ENCODE data around the gene SOX12.
A peak's percentile ranks its signal among the peaks of the same experiment; 100 is the strongest.

SOX12 gene
- long read RNA-seq, full-length matches to known transcripts = 3 of 3 reads
- long read RNA-seq, partial matches to known transcripts = 0 of 3 reads
- long read RNA-seq, other reads (novel, unspliced or antisense) = 0 of 3 reads

DNA sequence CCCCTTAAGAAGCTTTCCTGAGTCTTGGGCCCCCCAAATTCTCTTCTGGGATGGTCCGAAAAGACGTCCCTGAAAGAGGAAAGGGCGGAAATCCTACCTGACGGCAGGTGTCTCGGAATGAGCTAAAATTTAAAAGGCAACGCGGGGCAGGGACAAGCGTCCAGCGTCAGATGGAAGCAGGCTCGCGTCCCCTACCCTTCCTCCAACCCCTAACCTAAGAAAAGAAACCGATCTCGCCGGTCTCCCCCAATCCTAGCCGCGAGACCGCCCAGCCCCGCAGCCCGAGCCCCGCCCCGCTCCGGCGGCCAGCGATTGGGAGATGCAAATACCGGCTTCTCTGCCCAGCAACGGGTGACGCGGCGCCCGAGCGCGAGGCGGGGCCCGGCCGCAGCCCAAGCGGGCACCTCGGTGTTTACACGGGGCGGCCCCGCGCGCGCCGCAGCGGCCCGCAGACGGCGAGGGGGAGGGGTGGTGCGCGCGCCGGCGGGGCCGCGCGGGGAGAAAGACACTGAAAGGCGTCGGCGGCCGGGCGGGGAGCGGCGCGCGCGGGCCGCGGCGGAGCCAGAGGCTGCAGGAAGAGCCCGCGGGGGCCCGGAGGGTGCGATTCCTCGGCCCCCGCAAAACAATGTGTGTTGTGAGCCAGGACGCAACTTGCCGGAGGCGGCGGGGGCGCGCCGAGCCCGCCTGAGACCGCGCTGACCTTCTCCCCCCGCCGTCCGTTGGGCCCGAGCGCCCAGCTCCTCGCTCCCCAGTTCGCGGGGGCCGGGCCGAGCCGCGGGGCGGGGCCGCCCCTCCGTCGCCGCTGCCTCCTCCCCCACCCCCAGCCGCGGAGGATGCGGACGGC lies at the start of gene SOX12:
Gene SOX12, plus strand, starts transcription at position 508 of the 844 bp plus-strand sequence. CDS start 373 bp downstream, outside the sequence.
- Histone ChIP-seq H3K4me3 (replicated peaks; ENCODE audit: insufficient read depth, low read length) (peak within 1 kb of the TSS; percentile 78), H3K27me3 (ENCODE audit: insufficient read depth, poor library complexity, severe bottlenecking) (no peaks in the 10 kb centered on the region), H3K27ac (replicated peaks) (peak within 1 kb of the TSS; percentile 81)
- DNase-seq (ENCODE audit: low read depth in 1 of 2, low spot score in 1 of 2) = peak; percentile 75 to 96
- TF ChIP-seq, protein P1, sequence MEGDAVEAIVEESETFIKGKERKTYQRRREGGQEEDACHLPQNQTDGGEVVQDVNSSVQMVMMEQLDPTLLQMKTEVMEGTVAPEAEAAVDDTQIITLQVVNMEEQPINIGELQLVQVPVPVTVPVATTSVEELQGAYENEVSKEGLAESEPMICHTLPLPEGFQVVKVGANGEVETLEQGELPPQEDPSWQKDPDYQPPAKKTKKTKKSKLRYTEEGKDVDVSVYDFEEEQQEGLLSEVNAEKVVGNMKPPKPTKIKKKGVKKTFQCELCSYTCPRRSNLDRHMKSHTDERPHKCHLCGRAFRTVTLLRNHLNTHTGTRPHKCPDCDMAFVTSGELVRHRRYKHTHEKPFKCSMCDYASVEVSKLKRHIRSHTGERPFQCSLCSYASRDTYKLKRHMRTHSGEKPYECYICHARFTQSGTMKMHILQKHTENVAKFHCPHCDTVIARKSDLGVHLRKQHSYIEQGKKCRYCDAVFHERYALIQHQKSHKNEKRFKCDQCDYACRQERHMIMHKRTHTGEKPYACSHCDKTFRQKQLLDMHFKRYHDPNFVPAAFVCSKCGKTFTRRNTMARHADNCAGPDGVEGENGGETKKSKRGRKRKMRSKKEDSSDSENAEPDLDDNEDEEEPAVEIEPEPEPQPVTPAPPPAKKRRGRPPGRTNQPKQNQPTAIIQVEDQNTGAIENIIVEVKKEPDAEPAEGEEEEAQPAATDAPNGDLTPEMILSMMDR (IDR thresholded peaks at IDR 0.05; ENCODE audit: insufficient read depth, low read length) = no peak
- TF ChIP-seq, protein P2, sequence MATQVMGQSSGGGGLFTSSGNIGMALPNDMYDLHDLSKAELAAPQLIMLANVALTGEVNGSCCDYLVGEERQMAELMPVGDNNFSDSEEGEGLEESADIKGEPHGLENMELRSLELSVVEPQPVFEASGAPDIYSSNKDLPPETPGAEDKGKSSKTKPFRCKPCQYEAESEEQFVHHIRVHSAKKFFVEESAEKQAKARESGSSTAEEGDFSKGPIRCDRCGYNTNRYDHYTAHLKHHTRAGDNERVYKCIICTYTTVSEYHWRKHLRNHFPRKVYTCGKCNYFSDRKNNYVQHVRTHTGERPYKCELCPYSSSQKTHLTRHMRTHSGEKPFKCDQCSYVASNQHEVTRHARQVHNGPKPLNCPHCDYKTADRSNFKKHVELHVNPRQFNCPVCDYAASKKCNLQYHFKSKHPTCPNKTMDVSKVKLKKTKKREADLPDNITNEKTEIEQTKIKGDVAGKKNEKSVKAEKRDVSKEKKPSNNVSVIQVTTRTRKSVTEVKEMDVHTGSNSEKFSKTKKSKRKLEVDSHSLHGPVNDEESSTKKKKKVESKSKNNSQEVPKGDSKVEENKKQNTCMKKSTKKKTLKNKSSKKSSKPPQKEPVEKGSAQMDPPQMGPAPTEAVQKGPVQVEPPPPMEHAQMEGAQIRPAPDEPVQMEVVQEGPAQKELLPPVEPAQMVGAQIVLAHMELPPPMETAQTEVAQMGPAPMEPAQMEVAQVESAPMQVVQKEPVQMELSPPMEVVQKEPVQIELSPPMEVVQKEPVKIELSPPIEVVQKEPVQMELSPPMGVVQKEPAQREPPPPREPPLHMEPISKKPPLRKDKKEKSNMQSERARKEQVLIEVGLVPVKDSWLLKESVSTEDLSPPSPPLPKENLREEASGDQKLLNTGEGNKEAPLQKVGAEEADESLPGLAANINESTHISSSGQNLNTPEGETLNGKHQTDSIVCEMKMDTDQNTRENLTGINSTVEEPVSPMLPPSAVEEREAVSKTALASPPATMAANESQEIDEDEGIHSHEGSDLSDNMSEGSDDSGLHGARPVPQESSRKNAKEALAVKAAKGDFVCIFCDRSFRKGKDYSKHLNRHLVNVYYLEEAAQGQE (IDR thresholded peaks at IDR 0.05; ENCODE audit: insufficient replicate concordance, low read depth) = no peak
- no peak for TF ChIP-seq GABPA (IDR thresholded peaks at IDR 0.05; ENCODE audit: low read depth)
- TF ChIP-seq SPI1 (IDR thresholded peaks at IDR 0.05; ENCODE audit: borderline replicate concordance, low read depth) = no peak
- TF ChIP-seq POLR2AphosphoS5 (IDR thresholded peaks at IDR 0.05; ENCODE audit: low read depth) = no peak

DNA sequence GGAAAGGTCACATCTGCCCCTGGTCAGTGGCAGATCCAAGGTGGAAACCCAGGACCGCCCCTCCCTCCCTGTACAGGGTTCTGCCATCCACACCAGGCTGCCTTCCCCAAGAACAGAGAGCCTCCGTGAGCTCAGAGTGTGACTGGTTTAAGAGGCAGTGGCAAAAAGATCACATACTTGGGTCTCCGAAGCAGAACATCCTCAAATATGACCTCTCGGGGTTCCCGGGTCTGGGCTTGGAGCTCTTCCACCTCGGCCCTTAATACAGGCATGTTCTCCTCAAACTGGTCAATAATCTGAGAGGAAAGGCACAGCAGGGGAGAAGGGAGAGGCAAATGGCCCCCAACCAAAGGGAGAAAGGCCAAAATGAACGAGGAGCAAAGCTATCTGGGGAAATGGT lies 49.6 kb upstream of the SOX12 start:
- Histone ChIP-seq H3K4me3 (replicated peaks; ENCODE audit: insufficient read depth, low read length) (no peak overlapping the region), H3K27ac (replicated peaks) (no peak overlapping the region), H3K27me3 (ENCODE audit: insufficient read depth, poor library complexity, severe bottlenecking) (no peaks in the 10 kb centered on the region)
- no peak for DNase-seq (ENCODE audit: low read depth in 1 of 2, low spot score in 1 of 2)
- TF ChIP-seq POLR2AphosphoS5 (IDR thresholded peaks at IDR 0.05; ENCODE audit: low read depth) = no peak
- TF ChIP-seq, protein P1 (IDR thresholded peaks at IDR 0.05; ENCODE audit: insufficient read depth, low read length) = no peak
- TF ChIP-seq SPI1 (IDR thresholded peaks at IDR 0.05; ENCODE audit: borderline replicate concordance, low read depth) = no peak
- no peak for TF ChIP-seq GABPA (IDR thresholded peaks at IDR 0.05; ENCODE audit: low read depth)
- TF ChIP-seq, protein P2 (IDR thresholded peaks at IDR 0.05; ENCODE audit: insufficient replicate concordance, low read depth) = no peak

DNA sequence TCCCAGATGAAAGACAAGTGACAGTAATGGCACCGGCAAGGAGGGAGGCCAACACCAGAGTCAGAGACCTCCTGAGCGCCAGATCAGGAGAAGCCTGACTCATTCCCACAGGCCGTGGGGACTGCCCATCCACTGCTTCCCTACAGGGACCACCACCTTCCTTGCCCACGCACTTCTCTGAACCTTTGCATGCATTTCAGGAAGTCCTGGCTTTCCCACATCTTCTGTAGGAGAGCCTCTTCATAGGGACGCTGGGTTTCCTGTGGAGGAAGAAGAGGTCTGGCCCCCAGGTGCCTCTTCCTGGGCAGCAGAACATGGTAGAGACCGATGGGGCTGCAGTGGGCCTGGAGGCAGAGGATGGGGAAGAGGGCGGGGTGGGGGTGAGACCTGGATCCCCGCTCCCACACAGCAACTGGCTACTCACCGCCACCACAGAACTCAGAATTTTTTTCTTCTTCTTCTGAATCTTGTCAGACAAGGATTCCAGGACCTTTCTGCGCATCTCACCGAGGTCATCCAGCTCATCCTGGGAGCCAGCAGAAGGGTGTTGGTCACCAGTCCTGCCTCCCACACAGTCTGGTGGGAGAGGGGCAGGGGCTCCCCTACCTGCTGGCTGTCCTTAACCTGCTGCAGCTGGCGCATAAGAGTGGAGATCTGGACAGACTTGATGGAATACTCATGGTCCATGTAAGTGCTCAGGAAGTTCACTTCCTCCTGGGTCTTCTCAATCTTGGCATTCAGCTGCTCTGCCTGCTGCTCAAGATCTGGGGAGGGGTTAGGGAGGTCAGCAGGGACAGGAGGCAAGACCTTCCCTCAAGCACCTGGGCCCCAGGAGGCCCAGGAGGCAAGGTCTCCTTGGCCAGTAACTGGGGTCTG lies 48.5 kb upstream of the SOX12 start:
- Histone ChIP-seq H3K4me3 (replicated peaks; ENCODE audit: insufficient read depth, low read length) (no peak overlapping the region), H3K27ac (replicated peaks) (no peak overlapping the region), H3K27me3 (ENCODE audit: insufficient read depth, poor library complexity, severe bottlenecking) (no peaks in the 10 kb centered on the region)
- no peak for TF ChIP-seq POLR2AphosphoS5 (IDR thresholded peaks at IDR 0.05; ENCODE audit: low read depth)
- TF ChIP-seq SPI1 (IDR thresholded peaks at IDR 0.05; ENCODE audit: borderline replicate concordance, low read depth) = no peak
- TF ChIP-seq, protein P1 (IDR thresholded peaks at IDR 0.05; ENCODE audit: insufficient read depth, low read length) = no peak
- TF ChIP-seq, protein P2 (IDR thresholded peaks at IDR 0.05; ENCODE audit: insufficient replicate concordance, low read depth) = no peak
- TF ChIP-seq GABPA (IDR thresholded peaks at IDR 0.05; ENCODE audit: low read depth) = no peak
- no peak for DNase-seq (ENCODE audit: low read depth in 1 of 2, low spot score in 1 of 2)

All from HL-60 (cell line).